ENCODE measurements around the gene DST. TPM values are rescaled to one million over a fixed set of nuclear protein-coding genes. Genes with fewer than 3 reads are reported as not detected.

The DST gene
- polyA plus RNA-seq, 2 donors, result 57.2 to 59.3 TPM

- no peak overlapping the region for H3K27ac ChIP-seq (ENCODE audit: low read depth in 2 of 2, low read length in 1 of 2)
- H3K4me3 ChIP-seq (ENCODE audit: low read depth in 1 of 2, low read length in 2 of 2), result no peak overlapping the region
- H3K4me1 ChIP-seq (ENCODE audit: control insufficient read depth in 2 of 2, insufficient read depth in 2 of 2, low read length in 1 of 2), result no peaks in the 10 kb centered on the region
- H3K36me3 ChIP-seq (ENCODE audit: control insufficient read depth in 2 of 2, insufficient read depth in 2 of 2, low read length in 1 of 2), result peaks cover 3 to 4% of the 10 kb centered on the region in 2 donors
- H3K27me3 ChIP-seq (ENCODE audit: control insufficient read depth in 1 of 2, insufficient read depth in 2 of 2, low read length in 2 of 2), result no peaks in the 10 kb centered on the region
- 50 to 53% methylated on average over 5 of the region's 5 CpGs for WGBS, 2 donors
- H3K9me3 ChIP-seq (ENCODE audit: control insufficient read depth in 2 of 2, insufficient read depth in 1 of 2, low read depth in 1 of 2, low read length in 1 of 2), result no peaks in the 10 kb centered on the region
Observed at GRCh38 chr6:56517155-56517745, 125.4 kb downstream of the DST start.

GRCh38 chr6:56516003-56516402 is 126.7 kb downstream of the DST start:
- Histone ChIP-seq H3K4me1 (ENCODE audit: control insufficient read depth in 2 of 2, insufficient read depth in 2 of 2, low read length in 1 of 2) (no peaks in the 10 kb centered on the region), H3K27me3 (ENCODE audit: control insufficient read depth in 1 of 2, insufficient read depth in 2 of 2, low read length in 2 of 2) (no peaks in the 10 kb centered on the region), H3K36me3 (ENCODE audit: control insufficient read depth in 2 of 2, insufficient read depth in 2 of 2, low read length in 1 of 2) (peaks cover 3 to 4% of the 10 kb centered on the region in 2 donors), H3K9me3 (ENCODE audit: control insufficient read depth in 2 of 2, insufficient read depth in 1 of 2, low read depth in 1 of 2, low read length in 1 of 2) (no peaks in the 10 kb centered on the region), H3K27ac (ENCODE audit: low read depth in 2 of 2, low read length in 1 of 2) (no peak overlapping the region), H3K4me3 (ENCODE audit: low read depth in 1 of 2, low read length in 2 of 2) (no peak overlapping the region)
- 58 to 64% methylated on average over 1 of the region's 1 CpG for WGBS, 2 donors

GRCh38 chr6:56515081-56515905 is 127.4 kb downstream of the DST start:
- H3K4me1 ChIP-seq (ENCODE audit: control insufficient read depth in 2 of 2, insufficient read depth in 2 of 2, low read length in 1 of 2), result no peaks in the 10 kb centered on the region
- H3K36me3 ChIP-seq (ENCODE audit: control insufficient read depth in 2 of 2, insufficient read depth in 2 of 2, low read length in 1 of 2), result peaks cover 3 to 4% of the 10 kb centered on the region in 2 donors
- 56 to 71% methylated on average over 7 of the region's 7 CpGs for WGBS, 2 donors
- no peaks in the 10 kb centered on the region for H3K9me3 ChIP-seq (ENCODE audit: control insufficient read depth in 2 of 2, insufficient read depth in 1 of 2, low read depth in 1 of 2, low read length in 1 of 2)
- no peak overlapping the region for H3K27ac ChIP-seq (ENCODE audit: low read depth in 2 of 2, low read length in 1 of 2)
- H3K27me3 ChIP-seq (ENCODE audit: control insufficient read depth in 1 of 2, insufficient read depth in 2 of 2, low read length in 2 of 2), result no peaks in the 10 kb centered on the region
- no peak overlapping the region for H3K4me3 ChIP-seq (ENCODE audit: low read depth in 1 of 2, low read length in 2 of 2)

GRCh38 chr6:56514395-56514794 is 128.3 kb downstream of the DST start:
- Histone ChIP-seq H3K36me3 (ENCODE audit: control insufficient read depth in 2 of 2, insufficient read depth in 2 of 2, low read length in 1 of 2) (peaks cover 3% of the 10 kb centered on the region in 2 donors), H3K27ac (ENCODE audit: low read depth in 2 of 2, low read length in 1 of 2) (no peak overlapping the region), H3K4me3 (ENCODE audit: low read depth in 1 of 2, low read length in 2 of 2) (no peak overlapping the region), H3K9me3 (ENCODE audit: control insufficient read depth in 2 of 2, insufficient read depth in 1 of 2, low read depth in 1 of 2, low read length in 1 of 2) (no peaks in the 10 kb centered on the region), H3K4me1 (ENCODE audit: control insufficient read depth in 2 of 2, insufficient read depth in 2 of 2, low read length in 1 of 2) (no peaks in the 10 kb centered on the region), H3K27me3 (ENCODE audit: control insufficient read depth in 1 of 2, insufficient read depth in 2 of 2, low read length in 2 of 2) (no peaks in the 10 kb centered on the region)
- 28 to 32% methylated on average over 2 of the region's 2 CpGs for WGBS, 2 donors

GRCh38 chr6:56513631-56514030 is 129.1 kb downstream of the DST start:
- Histone ChIP-seq H3K36me3 (ENCODE audit: control insufficient read depth in 2 of 2, insufficient read depth in 2 of 2, low read length in 1 of 2) (no peaks in the 10 kb centered on the region), H3K4me1 (ENCODE audit: control insufficient read depth in 2 of 2, insufficient read depth in 2 of 2, low read length in 1 of 2) (no peaks in the 10 kb centered on the region), H3K27ac (ENCODE audit: low read depth in 2 of 2, low read length in 1 of 2) (no peak overlapping the region), H3K4me3 (ENCODE audit: low read depth in 1 of 2, low read length in 2 of 2) (no peak overlapping the region), H3K27me3 (ENCODE audit: control insufficient read depth in 1 of 2, insufficient read depth in 2 of 2, low read length in 2 of 2) (no peaks in the 10 kb centered on the region), H3K9me3 (ENCODE audit: control insufficient read depth in 2 of 2, insufficient read depth in 1 of 2, low read depth in 1 of 2, low read length in 1 of 2) (no peaks in the 10 kb centered on the region)
- WGBS, 2 donors, result 88 to 96% methylated on average over 1 of the region's 1 CpG

GRCh38 chr6:56511591-56511990 is 131.1 kb downstream of the DST start:
- Histone ChIP-seq H3K27ac (ENCODE audit: low read depth in 2 of 2, low read length in 1 of 2) (no peak overlapping the region), H3K4me1 (ENCODE audit: control insufficient read depth in 2 of 2, insufficient read depth in 2 of 2, low read length in 1 of 2) (no peaks in the 10 kb centered on the region)
- WGBS, 2 donors, result 77 to 79% methylated on average over 2 of the region's 2 CpGs

GRCh38 chr6:56510984-56511531 is 131.6 kb downstream of the DST start:
- Histone ChIP-seq H3K9me3 (ENCODE audit: control insufficient read depth in 2 of 2, insufficient read depth in 1 of 2, low read depth in 1 of 2, low read length in 1 of 2) (no peaks in the 10 kb centered on the region), H3K27me3 (ENCODE audit: control insufficient read depth in 1 of 2, insufficient read depth in 2 of 2, low read length in 2 of 2) (no peaks in the 10 kb centered on the region), H3K36me3 (ENCODE audit: control insufficient read depth in 2 of 2, insufficient read depth in 2 of 2, low read length in 1 of 2) (no peaks in the 10 kb centered on the region), H3K4me1 (ENCODE audit: control insufficient read depth in 2 of 2, insufficient read depth in 2 of 2, low read length in 1 of 2) (no peaks in the 10 kb centered on the region), H3K27ac (ENCODE audit: low read depth in 2 of 2, low read length in 1 of 2) (peak overlapping the region; percentile 18 to 21), H3K4me3 (ENCODE audit: low read depth in 1 of 2, low read length in 2 of 2) (no peak overlapping the region)
- 37 to 55% methylated on average over 3 of the region's 3 CpGs for WGBS, 2 donors

More at GRCh38 chr6:56511591-56511990, 131.1 kb downstream of the DST start:
- H3K36me3 ChIP-seq (ENCODE audit: control insufficient read depth in 2 of 2, insufficient read depth in 2 of 2, low read length in 1 of 2), result no peaks in the 10 kb centered on the region
- no peaks in the 10 kb centered on the region for H3K27me3 ChIP-seq (ENCODE audit: control insufficient read depth in 1 of 2, insufficient read depth in 2 of 2, low read length in 2 of 2)
- H3K4me3 ChIP-seq (ENCODE audit: low read depth in 1 of 2, low read length in 2 of 2), result no peak overlapping the region
- H3K9me3 ChIP-seq (ENCODE audit: control insufficient read depth in 2 of 2, insufficient read depth in 1 of 2, low read depth in 1 of 2, low read length in 1 of 2), result no peaks in the 10 kb centered on the region

GRCh38 chr6:56509031-56509430 is 133.7 kb downstream of the DST start:
- Histone ChIP-seq H3K27me3 (ENCODE audit: control insufficient read depth in 1 of 2, insufficient read depth in 2 of 2, low read length in 2 of 2) (no peaks in the 10 kb centered on the region), H3K27ac (ENCODE audit: low read depth in 2 of 2, low read length in 1 of 2) (no peak overlapping the region), H3K9me3 (ENCODE audit: control insufficient read depth in 2 of 2, insufficient read depth in 1 of 2, low read depth in 1 of 2, low read length in 1 of 2) (no peaks in the 10 kb centered on the region), H3K4me1 (ENCODE audit: control insufficient read depth in 2 of 2, insufficient read depth in 2 of 2, low read length in 1 of 2) (no peaks in the 10 kb centered on the region), H3K36me3 (ENCODE audit: control insufficient read depth in 2 of 2, insufficient read depth in 2 of 2, low read length in 1 of 2) (no peaks in the 10 kb centered on the region), H3K4me3 (ENCODE audit: low read depth in 1 of 2, low read length in 2 of 2) (no peak overlapping the region)
- 81 to 87% methylated on average over 3 of the region's 3 CpGs for WGBS, 2 donors

- H3K9me3 ChIP-seq (ENCODE audit: control insufficient read depth in 2 of 2, insufficient read depth in 1 of 2, low read depth in 1 of 2, low read length in 1 of 2), result no peaks in the 10 kb centered on the region
- H3K27me3 ChIP-seq (ENCODE audit: control insufficient read depth in 1 of 2, insufficient read depth in 2 of 2, low read length in 2 of 2), result no peaks in the 10 kb centered on the region
- no peak overlapping the region for H3K4me3 ChIP-seq (ENCODE audit: low read depth in 1 of 2, low read length in 2 of 2)
- no peaks in the 10 kb centered on the region for H3K36me3 ChIP-seq (ENCODE audit: control insufficient read depth in 2 of 2, insufficient read depth in 2 of 2, low read length in 1 of 2)
- no peaks in the 10 kb centered on the region for H3K4me1 ChIP-seq (ENCODE audit: control insufficient read depth in 2 of 2, insufficient read depth in 2 of 2, low read length in 1 of 2)
- 49 to 60% methylated on average over 4 of the region's 4 CpGs for WGBS, 2 donors
- H3K27ac ChIP-seq (ENCODE audit: low read depth in 2 of 2, low read length in 1 of 2), result peak overlapping the region in 1 of 2 donors; percentile 9
Observed at GRCh38 chr6:56507517-56507916, 135.2 kb downstream of the DST start.

Data from esophagus (tissue), 2 donors.